Fibroblast of lung (primary cell): Measurements from ENCODE around the gene TESK2. TPM values are rescaled to one million over a fixed set of nuclear protein-coding genes. Genes with fewer than 3 reads are reported as not detected.
A peak's percentile ranks its signal among the peaks of the same experiment; 100 is the strongest.

Source experiments
- DNase-seq, 2 donors: peaks; one replicate each; pipeline versions ENCODE4 v3.0.0 to v3.0.0-alpha.2; 2010; ENCODE audit warnings: low read depth in 2 of 2
- H2AFZ ChIP-seq: 2 replicates; pipeline ENCODE4 v1.5.1; 2012; ENCODE audit warnings: low read length, control low read depth, inconsistent platforms
- H3K27ac ChIP-seq: 2 replicates; pipeline ENCODE4 v1.5.1; 2011; ENCODE audit warnings: low read length, control low read depth; ENCODE audit not compliant: insufficient read depth
- H3K27me3 ChIP-seq: 2 replicates; pipeline ENCODE4 v1.5.1; 2011; ENCODE audit warnings: mild to moderate bottlenecking, low read length; ENCODE audit not compliant: control insufficient read depth, insufficient read depth
- H3K36me3 ChIP-seq: 2 replicates; pipeline ENCODE4 v1.5.1; 2011; ENCODE audit warnings: low read length; ENCODE audit not compliant: control insufficient read depth, insufficient read depth
- H3K4me1 ChIP-seq: 2 replicates; pipeline ENCODE4 v1.5.1; 2011; ENCODE audit warnings: low read length; ENCODE audit not compliant: control insufficient read depth, insufficient read depth; ENCODE audit errors: extremely low read depth
- H3K4me2 ChIP-seq: 2 replicates; pipeline ENCODE4 v1.5.1; 2011; ENCODE audit warnings: low read length, control low read depth; ENCODE audit not compliant: insufficient read depth; ENCODE audit errors: extremely low read depth
- H3K4me3 ChIP-seq, 4 experiments: fragments of 200-600 bp in 1 of 4; sonication (generic) in 1 of 4; replicated peaks in 1 of 4; 2 replicates each; pipeline ENCODE4 v1.5.1; 2011 to 2016; ENCODE audit warnings: low read length in 4 of 4, low read depth in 3 of 4, mild to moderate bottlenecking in 3 of 4, control low read depth in 2 of 4, inconsistent platforms in 1 of 4, mixed read lengths in 1 of 4; ENCODE audit not compliant: insufficient read depth in 1 of 4; ENCODE audit errors: control extremely low read depth in 1 of 4
- H3K79me2 ChIP-seq: 2 replicates; pipeline ENCODE4 v1.5.1; 2012; ENCODE audit warnings: mild to moderate bottlenecking, low read length, inconsistent platforms; ENCODE audit not compliant: control insufficient read depth, insufficient read depth
- H3K9ac ChIP-seq: 2 replicates; pipeline ENCODE4 v1.5.1; 2011; ENCODE audit warnings: mild to moderate bottlenecking, low read length, control low read depth; ENCODE audit not compliant: insufficient read depth
- H3K9me3 ChIP-seq: 2 replicates; pipeline ENCODE4 v1.5.1; 2012; ENCODE audit warnings: low read depth, low read length; ENCODE audit not compliant: control insufficient read depth, insufficient read depth
- H4K20me1 ChIP-seq: 2 replicates; pipeline ENCODE4 v1.5.1; 2011; ENCODE audit warnings: low read length; ENCODE audit not compliant: control insufficient read depth, insufficient read depth; ENCODE audit errors: extremely low read depth
- CTCF ChIP-seq, 2 donors: IDR thresholded peaks in 1 of 2; conservative IDR thresholded peaks in 1 of 2; 1 replicate in 1 of 2; 2 replicates in 1 of 2; pipeline ENCODE4 v1.5.1; 2011 to 2012; ENCODE audit warnings: low read length in 2 of 2, control low read depth in 1 of 2, inconsistent platforms in 1 of 2, low read depth in 1 of 2, mild to moderate bottlenecking in 1 of 2
- EZH2 ChIP-seq: IDR thresholded peaks from 2 replicates; pipeline ENCODE4 v1.5.1; 2012; ENCODE audit warnings: low read length, control low read depth, mild to moderate bottlenecking; ENCODE audit errors: missing control alignments
- polyA plus RNA-seq, 2 donors: library from polyadenylated mRNA; depleted of rRNA in 1 of 2; stranded (reverse) in 1 of 2; unstranded in 1 of 2; fragments of >200 nt; gene quantifications; 2 replicates each; pipeline ENCODE4 v1.2.1, GENCODE V29; 2011 to 2012; ENCODE audit warnings: missing spikeins in 1 of 2
- total RNA-seq: library from RNA; depleted of rRNA; stranded (reverse); fragments of >200 nt; gene quantifications from 2 replicates; pipeline ENCODE4 v1.2.1, GENCODE V29; 2014

TESK2 gene
- total and polyA plus RNA-seq, 2 donors (not counting 1 experiment from before 2014, with no cell fraction given): 1.7 to 4.3 TPM

GRCh38 chr1:45510972-45511527, 20.1 kb upstream of the TESK2 start:
- Histone ChIP-seq H4K20me1 (no peaks in the 10 kb centered on the region), H3K9me3 (no peaks in the 10 kb centered on the region), H3K79me2 (peaks cover 5% of the 10 kb centered on the region), H3K4me2 (no peak overlapping the region), H3K36me3 (peaks cover 15% of the 10 kb centered on the region), H3K4me1 (no peaks in the 10 kb centered on the region), H3K27me3 (no peaks in the 10 kb centered on the region), H3K9ac (no peak overlapping the region), H3K4me3 (no peak overlapping the region), H2AFZ (no peak overlapping the region), H3K27ac (no peak overlapping the region)
- DNase-seq: no peak
- TF ChIP-seq EZH2 (no peak), CTCF (conservative IDR thresholded peaks at IDR 0.05 in 1 of 2, IDR thresholded peaks at IDR 0.05 in 1 of 2; ENCODE audit: low read depth in 1 of 2, low read length in 2 of 2) (no peak)

GRCh38 chr1:45510036-45510971, 19.3 kb upstream of the TESK2 start:
- no peaks in the 10 kb centered on the region for H3K9me3 ChIP-seq
- TF ChIP-seq CTCF (conservative IDR thresholded peaks at IDR 0.05 in 1 of 2, IDR thresholded peaks at IDR 0.05 in 1 of 2; ENCODE audit: low read depth in 1 of 2, low read length in 2 of 2): no peak
- TF ChIP-seq EZH2: no peak
- H3K4me3 ChIP-seq: no peak overlapping the region
- no peaks in the 10 kb centered on the region for H3K27me3 ChIP-seq
- no peaks in the 10 kb centered on the region for H3K79me2 ChIP-seq
- no peak overlapping the region for H2AFZ ChIP-seq
- no peaks in the 10 kb centered on the region for H4K20me1 ChIP-seq
- H3K36me3 ChIP-seq: peaks cover 9% of the 10 kb centered on the region
- H3K9ac ChIP-seq: no peak overlapping the region
- no peaks in the 10 kb centered on the region for H3K4me1 ChIP-seq
- H3K4me2 ChIP-seq: no peak overlapping the region
- DNase-seq: no peak
- H3K27ac ChIP-seq: no peak overlapping the region

GRCh38 chr1:45508295-45509151, 17.6 kb upstream of the TESK2 start:
- no peaks in the 10 kb centered on the region for H3K27me3 ChIP-seq
- TF ChIP-seq EZH2 (no peak), CTCF (conservative IDR thresholded peaks at IDR 0.05 in 1 of 2, IDR thresholded peaks at IDR 0.05 in 1 of 2; ENCODE audit: low read depth in 1 of 2, low read length in 2 of 2) (peak in 1 of 2 donors; percentile 33)

More at GRCh38 chr1:45508295-45509151, 17.6 kb upstream of the TESK2 start:
- H3K4me2 ChIP-seq: no peak overlapping the region
- no peak overlapping the region for H3K27ac ChIP-seq
- no peak overlapping the region for H3K4me3 ChIP-seq
- H4K20me1 ChIP-seq: no peaks in the 10 kb centered on the region
- peaks cover 3% of the 10 kb centered on the region for H3K36me3 ChIP-seq
- peak in 1 of 2 donors; percentile 32 for DNase-seq
- H3K9me3 ChIP-seq: no peaks in the 10 kb centered on the region
- no peak overlapping the region for H3K9ac ChIP-seq
- no peak overlapping the region for H2AFZ ChIP-seq
- H3K79me2 ChIP-seq: no peaks in the 10 kb centered on the region
- no peaks in the 10 kb centered on the region for H3K4me1 ChIP-seq
